Glomerular endothelial cell (primary cell): Measurements from ENCODE around the gene HSD3B2. TPM values are rescaled to one million over a fixed set of nuclear protein-coding genes. Genes with fewer than 3 reads are reported as not detected.

Experiments
- DNase-seq: peaks from one replicate; pipeline ENCODE4 v3.0.0-alpha.2; 2011; ENCODE audit warnings: low read depth, low spot score; ENCODE audit errors: extremely low read depth
- total RNA-seq: library from RNA; depleted of rRNA; stranded (reverse); fragments of >200 nt; gene quantifications from 2 replicates; pipeline ENCODE4 v1.2.3, GENCODE V29; 2015

The HSD3B2 gene
- total RNA-seq, 1 donor from 2014 or later: not detected

DNA sequence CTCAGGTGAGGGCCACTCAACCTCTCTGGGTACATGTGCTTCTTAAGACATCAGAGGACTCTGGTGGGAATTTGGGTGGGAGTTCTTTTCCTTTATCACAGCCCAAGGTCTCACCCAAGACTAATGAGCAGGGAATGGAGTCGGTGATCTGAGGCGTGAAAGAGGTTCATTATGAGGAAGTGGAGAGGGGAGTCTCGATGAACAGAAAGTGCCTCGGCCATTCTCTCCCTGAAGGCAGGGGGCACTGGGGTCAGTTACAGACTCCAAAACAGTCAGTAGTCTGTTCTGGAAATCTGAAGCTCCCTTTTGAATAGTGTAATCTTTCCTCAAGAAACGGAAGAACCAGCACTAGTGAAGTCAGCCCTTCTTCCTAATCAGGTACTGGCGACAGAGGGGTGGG lies 36.2 kb downstream of the HSD3B2 start:
- no peak for DNase-seq

DNA sequence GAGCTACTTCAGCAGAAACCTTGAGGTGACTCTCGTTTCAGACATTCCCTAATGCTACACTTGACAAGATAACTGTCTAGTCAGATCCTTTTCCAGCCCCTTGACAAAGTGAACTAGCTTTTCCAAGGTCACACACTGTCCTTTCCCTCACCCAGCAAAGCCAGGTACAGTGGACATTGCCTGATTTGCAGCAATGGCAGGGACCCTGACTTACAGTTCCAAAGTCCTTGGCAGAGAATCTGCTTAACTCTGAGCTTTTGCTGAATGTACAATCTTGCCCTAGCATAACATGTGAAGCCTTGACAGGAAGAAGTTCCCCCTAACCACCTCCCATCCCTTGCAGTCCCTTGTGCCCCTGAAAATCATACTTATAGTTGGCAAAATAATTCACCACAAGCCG lies 37.1 kb downstream of the HSD3B2 start:
- DNase-seq: no peak

DNA sequence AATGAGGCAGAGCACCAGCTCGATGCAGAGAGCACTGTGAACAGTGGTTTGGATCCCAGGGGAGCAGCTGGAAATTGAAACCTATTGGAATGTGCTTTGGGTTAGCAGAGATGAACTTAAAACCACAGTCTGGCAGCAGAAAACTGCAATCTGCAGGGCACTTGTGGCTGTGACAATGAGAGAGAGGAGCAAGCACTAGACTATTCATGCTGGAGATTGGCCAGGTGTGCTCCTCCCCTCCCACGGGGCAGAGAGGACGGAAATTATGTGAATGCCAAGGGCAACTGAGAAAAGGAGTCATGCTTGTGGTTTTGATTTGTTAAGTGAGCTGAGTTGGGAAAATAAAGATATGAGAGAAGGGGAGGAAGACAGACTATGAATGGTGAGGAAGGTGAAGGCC lies 38.1 kb downstream of the HSD3B2 start:
- no peak for DNase-seq

DNA sequence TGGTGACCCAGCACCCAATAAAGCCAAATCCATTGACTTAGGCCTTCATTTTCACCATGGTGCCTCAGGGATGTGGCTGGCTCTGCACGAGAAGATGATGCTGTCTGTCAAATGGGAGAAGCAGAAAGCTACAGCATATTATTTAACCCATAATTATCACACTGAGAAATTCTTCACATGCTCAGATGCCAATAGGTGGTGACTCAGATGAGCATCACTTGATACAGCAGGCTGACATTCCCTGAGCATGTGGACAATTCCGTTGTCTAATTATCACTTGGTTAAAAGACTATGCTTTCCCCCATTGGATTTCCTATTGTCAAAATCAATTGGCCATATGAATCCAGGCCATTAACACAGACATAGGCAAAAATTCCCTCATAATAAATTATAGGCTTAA lies 48.0 kb downstream of the HSD3B2 start:
- no peak for DNase-seq

DNA sequence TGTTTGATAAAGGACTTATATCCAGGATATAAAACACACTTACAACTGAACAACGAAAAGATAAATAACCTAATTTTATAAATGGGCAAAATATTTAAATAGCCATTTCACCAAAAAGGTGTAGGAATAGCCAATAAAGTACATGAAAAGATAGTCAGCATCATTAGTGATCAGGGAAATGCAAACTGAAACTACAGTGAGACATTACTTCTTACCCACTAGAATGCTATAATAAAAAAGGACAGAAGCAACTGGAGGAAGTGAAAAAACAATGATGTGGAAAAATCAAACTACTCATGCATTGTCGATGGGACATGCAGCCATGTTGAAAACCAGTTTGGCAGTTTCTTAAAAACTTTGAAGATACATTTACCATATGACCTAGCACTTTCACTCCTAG lies 48.6 kb downstream of the HSD3B2 start:
- no peak for DNase-seq

DNA sequence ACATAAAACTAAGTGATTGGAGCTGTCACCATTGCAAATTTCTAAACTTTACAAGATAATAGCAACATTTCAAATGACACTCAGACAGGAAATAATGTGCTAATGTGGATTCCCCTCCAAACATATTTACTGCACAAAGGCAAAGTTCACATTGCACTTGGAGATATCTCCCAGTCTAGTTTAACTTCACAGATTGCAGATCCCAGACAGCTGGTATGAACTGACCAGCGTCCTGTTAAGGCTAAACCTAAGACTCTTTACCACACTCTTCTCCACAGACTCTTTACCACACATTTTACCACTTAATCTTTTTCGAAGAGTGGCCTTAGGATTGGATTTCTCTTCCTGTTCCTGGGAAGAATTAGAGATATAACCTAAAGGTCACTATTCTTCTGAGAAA lies 51.5 kb downstream of the HSD3B2 start:
- no peak for DNase-seq

DNA sequence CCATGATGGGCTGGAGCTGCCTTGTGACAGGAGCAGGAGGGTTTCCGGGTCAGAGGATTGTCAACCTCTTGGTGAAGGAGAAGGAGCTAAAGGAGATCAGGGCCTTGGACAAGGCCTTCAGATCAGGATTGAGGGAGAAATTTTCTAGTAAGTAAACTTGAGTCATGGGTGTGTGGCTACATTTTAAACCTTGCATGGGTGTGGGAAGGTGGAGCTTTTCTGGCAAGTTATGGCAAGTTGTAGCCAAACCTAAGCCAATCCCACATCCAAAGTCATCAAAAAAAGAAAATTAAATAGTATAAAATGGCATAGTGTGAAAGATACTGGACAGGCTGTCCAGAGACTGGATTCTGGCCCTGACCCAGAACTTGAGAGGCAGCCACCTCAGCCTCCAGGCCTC lies 52.3 kb downstream of the HSD3B2 start:
- no peak for DNase-seq

DNA sequence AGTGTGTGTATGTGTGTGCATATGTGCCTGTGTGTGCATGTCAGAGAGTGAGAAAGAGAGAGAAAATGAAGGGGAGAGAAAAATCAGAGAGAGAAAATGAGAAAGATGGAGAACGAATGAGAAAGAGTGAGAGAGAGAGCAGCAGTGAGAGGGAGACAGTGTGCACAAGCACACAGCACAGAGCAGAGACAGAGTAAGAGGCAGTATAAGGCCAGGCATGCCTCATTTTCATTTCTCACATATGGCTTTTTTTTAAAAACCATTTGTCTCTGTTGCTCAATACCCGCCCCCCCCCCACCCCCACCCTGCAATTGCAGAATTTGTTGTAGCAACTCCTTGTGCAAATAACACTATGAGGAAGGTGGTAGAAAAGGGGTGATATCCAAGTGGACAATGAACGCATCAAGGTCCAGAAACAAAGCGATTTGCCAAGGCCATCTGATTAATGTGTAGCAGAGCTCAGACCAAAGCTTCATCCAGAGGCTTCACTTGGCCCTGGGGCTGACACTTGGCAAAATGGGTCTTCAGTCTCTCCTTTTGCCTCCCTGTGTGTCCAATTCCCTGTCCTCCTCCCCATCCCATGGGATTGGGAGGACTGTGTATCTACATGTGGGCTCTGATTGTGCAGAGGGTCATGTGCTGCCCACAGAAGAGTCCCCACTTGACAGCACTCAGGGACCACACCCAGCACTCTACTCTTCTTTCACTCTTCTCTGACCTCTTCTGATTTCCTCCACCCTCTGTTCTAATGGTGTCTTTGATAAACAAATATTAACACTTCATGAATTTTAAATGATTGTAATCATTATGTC lies 53.1 kb downstream of the HSD3B2 start:
- DNase-seq: no peak

DNA sequence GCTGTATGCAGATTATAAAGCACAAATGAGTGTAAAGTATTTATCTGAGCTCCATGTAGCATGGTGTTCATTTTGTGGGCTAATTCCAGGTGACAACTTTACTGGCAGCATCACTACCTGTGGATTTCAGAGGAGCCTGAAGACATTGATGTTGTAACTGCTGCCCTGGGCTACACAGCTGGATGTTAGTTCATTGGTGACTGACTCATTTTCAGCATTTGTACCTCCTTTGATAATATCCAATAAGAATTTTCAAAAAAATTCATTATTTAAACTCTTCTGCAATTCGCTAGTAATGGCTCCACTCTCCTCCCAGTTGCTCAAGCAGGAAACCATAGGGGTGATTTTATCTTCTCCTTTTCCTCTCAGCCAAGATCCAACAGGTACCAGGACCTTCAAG lies 54.8 kb downstream of the HSD3B2 start:
- DNase-seq: no peak

DNA sequence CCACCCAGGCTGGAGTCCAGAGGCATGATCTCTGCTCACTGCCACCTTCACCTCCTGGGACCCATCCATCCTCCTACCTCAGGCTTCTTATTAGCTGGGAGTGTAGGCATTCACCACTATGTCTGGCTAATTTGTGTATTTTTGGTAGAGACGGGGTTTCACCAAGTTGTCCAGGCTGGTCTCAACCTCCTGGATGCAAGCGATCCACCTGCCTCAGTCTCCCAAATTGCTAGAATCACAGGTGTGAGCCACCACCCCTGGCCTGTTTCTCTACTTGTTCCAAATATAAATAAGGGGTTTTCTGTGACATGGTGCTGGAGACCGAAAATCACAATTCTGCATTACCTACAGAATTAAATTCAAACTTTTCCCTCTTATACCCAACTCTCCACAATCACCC lies 55.4 kb downstream of the HSD3B2 start:
- no peak for DNase-seq

DNA sequence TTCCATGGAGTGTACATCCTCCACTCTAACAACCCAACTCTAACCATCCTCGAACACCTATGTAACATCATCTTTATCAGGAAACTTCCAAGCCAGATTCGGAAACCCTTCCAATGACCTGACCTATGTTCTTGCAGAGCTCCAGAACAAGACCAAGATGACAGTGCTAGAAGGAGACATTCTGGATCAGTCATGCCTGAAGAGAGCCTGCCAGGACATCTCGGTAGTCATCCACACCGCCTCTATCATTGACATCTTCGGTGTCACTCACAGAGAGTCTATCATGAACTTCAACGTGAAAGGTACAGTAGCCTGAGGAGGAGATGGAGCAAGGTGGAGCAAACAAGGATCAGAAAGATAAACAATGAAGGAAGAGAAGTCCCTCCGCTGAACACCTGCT lies 56.0 kb downstream of the HSD3B2 start:
- no peak for DNase-seq

DNA sequence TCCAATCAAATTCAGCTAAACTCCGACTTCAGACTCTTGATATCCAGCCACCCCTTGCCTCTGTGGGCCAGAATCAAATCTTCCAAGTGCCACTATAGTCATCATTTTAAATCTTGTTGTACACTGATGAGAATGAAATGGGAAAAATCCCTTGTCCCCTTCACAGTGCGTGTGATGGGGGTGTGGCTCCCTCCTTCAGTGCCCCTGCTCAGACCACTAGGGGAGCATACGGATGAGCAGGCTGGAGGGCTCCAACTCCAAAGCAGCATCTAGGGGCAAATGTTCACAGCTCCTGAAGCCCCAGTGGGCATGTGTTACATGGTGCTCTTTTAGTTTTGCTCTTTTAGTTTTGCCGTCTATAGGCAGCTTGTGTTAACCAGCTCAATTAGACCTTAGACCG lies 56.6 kb downstream of the HSD3B2 start:
- DNase-seq: no peak

DNA sequence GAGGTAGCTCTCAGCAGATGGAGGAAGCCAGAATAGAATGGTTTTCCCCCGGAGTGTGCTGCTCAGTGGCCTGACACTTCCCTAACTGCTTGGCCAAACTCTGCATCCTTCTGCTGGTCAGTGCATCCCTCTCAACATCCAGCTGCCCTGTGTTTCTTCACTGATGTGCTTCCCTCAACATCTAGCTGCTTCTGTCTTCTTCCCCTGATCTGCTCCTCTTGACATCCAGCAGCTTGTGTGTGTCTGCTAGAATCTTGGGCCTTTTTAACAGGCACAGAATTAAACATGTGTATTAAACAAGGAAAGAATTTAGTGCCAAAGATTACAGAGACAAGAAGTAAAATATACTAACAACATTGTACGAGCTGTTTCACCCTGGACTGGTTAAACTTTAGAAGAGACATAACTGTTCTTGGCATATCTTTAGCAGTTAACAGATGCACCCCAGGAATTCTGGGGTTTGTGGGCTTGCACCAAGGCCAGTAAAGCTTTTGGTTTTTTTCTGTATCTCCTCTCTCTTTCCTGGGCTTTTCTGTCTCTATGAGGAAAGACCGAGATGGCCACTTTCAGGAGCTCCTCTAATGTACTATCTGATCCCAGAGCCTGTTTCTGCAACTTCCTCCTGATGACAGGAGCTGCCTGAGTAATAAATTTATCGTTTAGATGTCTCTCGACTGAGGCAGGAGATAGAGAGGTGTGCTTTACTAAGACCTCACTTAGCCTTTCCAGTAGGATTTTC lies 57.3 kb downstream of the HSD3B2 start:
- DNase-seq: no peak

Other genes starting within 250 kb of the HSD3B2 start
- gene HAO2, start 46.4 kb upstream of the HSD3B2 start, total RNA-seq: not detected in 2 replicates
- gene HSD3B1, start 92.1 kb downstream of the HSD3B2 start, total RNA-seq: not detected in 2 replicates
- gene ZNF697, start 233.1 kb downstream of the HSD3B2 start, total RNA-seq: 24.5 and 25.4 TPM in 2 replicates